ENCODE measurements around the gene SULF2.

The SULF2 gene

DNA sequence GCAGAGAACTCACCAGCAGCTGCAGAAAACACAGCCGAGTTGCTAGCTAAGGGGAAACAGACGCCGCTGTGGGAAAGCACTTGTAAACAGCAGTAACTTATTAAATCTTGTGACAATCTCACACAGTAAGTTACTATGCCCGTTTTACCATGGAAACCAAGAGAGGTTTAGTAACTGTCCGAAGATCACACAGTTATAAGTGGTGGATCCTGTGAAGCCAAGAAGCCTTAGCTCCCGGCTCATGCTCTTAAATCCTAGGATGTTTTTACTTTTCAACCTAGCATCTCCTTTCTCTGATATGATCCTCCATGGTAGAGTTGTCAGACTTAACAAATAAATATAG, 1.5 kb upstream of the SULF2 start:
- FAIRE-seq (no peak), DNase-seq (ENCODE audit: insufficient read length, low spot score) (no peak)
- TF ChIP-seq, protein P1, sequence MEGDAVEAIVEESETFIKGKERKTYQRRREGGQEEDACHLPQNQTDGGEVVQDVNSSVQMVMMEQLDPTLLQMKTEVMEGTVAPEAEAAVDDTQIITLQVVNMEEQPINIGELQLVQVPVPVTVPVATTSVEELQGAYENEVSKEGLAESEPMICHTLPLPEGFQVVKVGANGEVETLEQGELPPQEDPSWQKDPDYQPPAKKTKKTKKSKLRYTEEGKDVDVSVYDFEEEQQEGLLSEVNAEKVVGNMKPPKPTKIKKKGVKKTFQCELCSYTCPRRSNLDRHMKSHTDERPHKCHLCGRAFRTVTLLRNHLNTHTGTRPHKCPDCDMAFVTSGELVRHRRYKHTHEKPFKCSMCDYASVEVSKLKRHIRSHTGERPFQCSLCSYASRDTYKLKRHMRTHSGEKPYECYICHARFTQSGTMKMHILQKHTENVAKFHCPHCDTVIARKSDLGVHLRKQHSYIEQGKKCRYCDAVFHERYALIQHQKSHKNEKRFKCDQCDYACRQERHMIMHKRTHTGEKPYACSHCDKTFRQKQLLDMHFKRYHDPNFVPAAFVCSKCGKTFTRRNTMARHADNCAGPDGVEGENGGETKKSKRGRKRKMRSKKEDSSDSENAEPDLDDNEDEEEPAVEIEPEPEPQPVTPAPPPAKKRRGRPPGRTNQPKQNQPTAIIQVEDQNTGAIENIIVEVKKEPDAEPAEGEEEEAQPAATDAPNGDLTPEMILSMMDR (IDR thresholded peaks at IDR 0.05; ENCODE audit: insufficient read depth, missing control alignments), result no peak

DNA sequence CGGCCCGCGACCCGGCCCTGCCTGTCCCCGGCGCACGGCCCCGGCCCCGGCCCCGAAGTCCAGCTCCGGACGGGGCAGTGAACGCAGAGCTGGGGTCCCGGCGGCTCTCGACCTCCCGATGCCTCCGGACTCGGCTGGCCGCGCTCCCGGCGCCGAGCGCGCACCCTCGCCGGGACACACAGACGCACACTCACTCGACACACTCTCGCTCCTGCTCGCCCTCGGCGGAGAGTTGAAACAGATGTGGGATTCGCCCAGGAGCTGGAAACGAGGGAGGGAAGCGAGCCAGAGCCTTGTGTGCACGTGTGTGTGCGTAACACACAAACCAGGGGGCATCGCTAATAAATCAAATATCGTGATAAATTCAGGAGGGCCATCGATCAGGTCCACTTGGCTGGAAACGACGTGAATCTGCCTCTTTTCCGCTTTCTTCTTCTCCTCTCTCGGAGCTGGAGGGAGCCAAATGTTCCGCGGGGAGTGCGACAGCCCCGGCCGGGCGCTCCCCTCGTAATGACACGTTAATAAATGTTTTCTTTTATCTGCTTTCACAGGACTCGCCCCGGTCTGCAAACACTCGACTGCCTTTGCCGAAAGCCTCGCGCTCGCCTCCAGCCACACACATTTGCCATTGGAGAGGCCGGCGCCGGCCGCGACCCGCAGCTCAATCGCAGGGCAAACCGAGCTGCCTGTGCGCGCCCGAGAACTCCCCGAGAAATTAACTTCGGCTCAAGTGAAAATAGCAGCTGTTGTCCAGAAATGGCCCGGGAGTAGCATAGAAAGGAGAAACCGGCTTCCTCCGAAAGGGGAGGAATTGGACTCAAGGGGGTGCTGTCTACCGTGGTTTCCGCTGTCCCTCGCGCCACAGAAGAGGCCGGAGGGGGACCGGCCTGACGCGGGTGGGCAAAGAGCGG, 828 bp upstream of the SULF2 start:
- FAIRE-seq (no peak), DNase-seq (ENCODE audit: insufficient read length, low spot score) (peak; percentile 70)
- TF ChIP-seq, protein P1 (IDR thresholded peaks at IDR 0.05; ENCODE audit: insufficient read depth, missing control alignments), result peak; percentile 78

DNA sequence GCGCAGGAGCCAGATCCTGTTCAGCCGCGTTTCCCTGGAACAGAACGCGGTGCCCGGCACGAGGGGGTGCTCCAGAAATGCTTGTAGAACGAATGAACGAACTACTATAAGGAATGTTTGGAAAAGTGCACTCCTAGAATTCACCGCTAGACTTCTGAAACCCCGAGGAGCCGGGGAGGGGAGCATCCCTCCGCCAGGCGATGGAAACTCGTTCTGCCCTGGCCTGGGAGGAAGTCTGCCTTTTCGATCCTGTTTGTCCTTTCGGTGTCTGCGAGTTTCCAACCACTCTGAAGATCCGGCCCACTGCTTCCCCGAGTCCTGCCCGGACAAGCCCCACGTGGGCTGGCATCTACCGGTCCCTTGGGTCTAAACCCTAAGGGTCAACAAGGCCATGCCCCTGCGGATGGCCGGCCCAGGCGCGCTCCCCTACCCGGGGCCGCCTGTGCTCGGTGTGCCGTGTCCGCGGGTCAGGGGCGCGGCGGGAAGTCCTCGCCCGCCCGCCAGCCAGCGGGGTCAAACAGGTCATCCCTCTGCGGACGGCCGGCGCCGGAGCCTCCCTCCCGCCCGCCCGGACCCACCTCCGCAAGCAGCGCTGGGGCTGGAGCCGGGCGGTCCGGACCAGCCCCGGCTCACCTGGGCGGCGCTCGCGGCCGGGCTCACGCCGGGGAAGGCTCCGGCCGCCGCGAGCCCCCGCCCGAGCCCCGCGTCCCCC, 526 bp downstream of the SULF2 start:
- TF ChIP-seq, protein P1 (IDR thresholded peaks at IDR 0.05; ENCODE audit: insufficient read depth, missing control alignments), result no peak
- no peak for FAIRE-seq
- no peak for DNase-seq (ENCODE audit: insufficient read length, low spot score)

DNA sequence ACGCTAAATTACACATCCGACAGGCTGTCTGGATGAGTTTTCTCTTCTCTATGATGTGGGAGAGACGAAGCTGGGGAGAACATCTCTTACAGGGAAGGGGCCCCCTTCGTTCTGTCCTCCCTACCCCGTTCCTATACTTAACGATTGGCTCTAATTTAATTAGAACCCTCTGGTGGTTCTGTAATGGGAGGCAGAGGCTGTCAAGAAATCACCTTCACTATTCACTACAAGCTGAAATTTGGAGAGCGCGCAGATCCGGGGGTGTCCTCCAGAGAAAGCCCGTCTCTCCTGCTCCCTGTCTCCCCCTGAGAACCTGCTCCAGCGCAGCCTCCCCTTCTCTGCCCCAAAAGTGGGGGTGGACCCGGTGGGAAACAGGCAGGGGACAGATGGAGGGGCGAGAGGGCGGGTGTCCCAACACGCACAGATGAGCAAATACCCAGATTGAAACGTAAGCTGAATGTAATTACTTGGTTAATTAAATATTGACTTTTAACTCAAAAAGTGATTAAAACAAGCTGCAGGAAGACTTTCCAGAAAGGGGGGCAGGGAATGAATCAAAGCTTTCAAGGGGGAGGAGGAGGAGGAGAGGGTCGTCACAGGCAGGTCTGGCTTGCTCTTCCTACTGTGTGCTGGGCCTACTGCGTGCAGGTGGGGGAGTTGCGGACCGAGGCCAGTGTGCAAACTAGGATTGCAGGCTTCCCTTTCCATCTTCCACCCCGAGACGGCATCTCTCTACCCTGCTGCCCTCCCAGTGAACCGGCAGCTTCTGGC, 1.3 kb downstream of the SULF2 start:
- TF ChIP-seq, protein P1 (IDR thresholded peaks at IDR 0.05; ENCODE audit: insufficient read depth, missing control alignments), result no peak
- DNase-seq (ENCODE audit: insufficient read length, low spot score) (no peak), FAIRE-seq (no peak)

DNA sequence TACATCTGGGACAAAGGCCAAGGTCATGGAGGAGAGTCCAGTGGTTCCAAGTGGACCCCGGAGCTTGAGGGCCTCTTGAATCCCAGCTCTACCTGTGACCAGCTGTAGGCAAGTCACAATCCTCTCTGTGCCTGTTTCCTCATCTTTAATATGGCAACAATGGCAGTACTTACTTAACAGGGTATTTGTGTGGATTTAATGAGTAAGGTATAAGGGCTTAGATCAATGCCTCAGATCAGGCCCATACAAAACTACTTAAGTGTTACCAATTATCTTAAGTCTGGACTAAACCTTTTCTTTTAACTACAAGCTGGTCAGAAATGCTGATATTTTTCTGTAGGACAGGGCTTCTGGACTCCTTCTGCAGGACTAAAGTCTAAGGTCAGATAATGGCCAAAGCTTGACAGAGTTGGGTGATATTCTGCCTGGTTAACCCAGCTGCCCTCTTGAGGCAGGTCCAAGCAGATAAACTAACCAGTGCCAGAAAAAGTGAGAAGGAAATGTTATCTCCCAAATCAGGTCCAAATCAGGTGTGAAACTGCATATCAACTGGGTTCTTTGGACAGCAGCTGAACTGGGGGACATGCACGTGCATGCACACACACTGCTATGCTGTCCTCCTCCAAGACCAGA, 2.2 kb downstream of the SULF2 start:
- TF ChIP-seq, protein P1 (IDR thresholded peaks at IDR 0.05; ENCODE audit: insufficient read depth, missing control alignments), result no peak
- DNase-seq (ENCODE audit: insufficient read length, low spot score) (no peak), FAIRE-seq (no peak)

DNA sequence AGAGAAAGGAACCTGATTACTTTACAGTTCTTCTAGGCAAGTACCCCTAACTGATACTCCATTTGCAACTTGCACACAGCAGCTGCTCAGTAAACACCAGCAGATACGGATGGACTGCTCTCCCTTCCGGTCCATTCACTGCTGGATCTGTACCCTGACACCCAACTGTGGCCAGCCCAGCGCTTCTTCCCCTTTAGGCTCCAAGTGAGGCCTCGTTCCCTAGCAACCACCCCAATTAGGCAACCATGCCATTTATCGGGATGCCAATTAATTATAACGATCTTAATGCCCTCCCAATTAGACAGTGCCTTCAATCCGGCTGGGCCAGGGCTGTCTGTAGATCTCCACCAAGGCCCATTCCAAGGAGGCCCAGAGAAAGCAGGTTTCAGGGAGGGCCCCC, 3.2 kb downstream of the SULF2 start:
- TF ChIP-seq, protein P1 (IDR thresholded peaks at IDR 0.05; ENCODE audit: insufficient read depth, missing control alignments), result no peak
- FAIRE-seq, result no peak
- no peak for DNase-seq (ENCODE audit: insufficient read length, low spot score)
